ENCODE results near the gene VPS51. TPM values are rescaled to one million over a fixed set of nuclear protein-coding genes. Genes with fewer than 3 reads are reported as not detected.

Gene VPS51
- total RNA-seq, 1 experiment from 2014 or later = 123 TPM

DNA sequence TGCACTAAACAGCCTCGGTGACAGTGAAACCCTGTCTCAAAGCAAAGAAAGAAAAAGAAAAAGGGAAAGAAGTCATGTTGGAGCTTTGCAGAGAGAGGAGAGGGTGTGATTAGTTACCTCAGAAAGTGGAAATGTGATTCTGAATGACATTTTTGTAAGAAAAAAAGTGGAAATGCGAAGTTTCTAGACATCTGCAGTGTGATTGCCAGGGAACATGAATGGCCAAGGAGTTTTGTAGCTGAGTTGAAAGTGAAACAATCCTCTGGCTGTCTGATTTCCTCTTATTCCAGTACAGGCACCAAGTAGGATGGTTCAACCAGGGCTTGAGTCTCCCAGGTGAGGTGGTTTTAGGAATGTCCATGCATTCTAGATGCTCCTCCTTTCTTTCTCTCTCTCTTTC is 56.1 kb downstream of the VPS51 start (continued):
- TF ChIP-seq, protein P1, sequence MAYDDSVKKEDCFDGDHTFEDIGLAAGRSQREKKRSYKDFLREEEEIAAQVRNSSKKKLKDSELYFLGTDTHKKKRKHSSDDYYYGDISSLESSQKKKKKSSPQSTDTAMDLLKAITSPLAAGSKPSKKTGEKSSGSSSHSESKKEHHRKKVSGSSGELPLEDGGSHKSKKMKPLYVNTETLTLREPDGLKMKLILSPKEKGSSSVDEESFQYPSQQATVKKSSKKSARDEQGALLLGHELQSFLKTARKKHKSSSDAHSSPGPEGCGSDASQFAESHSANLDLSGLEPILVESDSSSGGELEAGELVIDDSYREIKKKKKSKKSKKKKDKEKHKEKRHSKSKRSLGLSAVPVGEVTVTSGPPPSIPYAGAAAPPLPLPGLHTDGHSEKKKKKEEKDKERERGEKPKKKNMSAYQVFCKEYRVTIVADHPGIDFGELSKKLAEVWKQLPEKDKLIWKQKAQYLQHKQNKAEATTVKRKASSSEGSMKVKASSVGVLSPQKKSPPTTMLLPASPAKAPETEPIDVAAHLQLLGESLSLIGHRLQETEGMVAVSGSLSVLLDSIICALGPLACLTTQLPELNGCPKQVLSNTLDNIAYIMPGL (CRISPR knock-in tag; IDR thresholded peaks at IDR 0.05) = no peak
- TF ChIP-seq, protein P2, sequence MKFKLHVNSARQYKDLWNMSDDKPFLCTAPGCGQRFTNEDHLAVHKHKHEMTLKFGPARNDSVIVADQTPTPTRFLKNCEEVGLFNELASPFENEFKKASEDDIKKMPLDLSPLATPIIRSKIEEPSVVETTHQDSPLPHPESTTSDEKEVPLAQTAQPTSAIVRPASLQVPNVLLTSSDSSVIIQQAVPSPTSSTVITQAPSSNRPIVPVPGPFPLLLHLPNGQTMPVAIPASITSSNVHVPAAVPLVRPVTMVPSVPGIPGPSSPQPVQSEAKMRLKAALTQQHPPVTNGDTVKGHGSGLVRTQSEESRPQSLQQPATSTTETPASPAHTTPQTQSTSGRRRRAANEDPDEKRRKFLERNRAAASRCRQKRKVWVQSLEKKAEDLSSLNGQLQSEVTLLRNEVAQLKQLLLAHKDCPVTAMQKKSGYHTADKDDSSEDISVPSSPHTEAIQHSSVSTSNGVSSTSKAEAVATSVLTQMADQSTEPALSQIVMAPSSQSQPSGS (CRISPR knock-in tag; IDR thresholded peaks at IDR 0.05; ENCODE audit: borderline replicate concordance, low read depth) = no peak
- no peak for TF ChIP-seq SOX15 (CRISPR knock-in tag; IDR thresholded peaks at IDR 0.05)

DNA sequence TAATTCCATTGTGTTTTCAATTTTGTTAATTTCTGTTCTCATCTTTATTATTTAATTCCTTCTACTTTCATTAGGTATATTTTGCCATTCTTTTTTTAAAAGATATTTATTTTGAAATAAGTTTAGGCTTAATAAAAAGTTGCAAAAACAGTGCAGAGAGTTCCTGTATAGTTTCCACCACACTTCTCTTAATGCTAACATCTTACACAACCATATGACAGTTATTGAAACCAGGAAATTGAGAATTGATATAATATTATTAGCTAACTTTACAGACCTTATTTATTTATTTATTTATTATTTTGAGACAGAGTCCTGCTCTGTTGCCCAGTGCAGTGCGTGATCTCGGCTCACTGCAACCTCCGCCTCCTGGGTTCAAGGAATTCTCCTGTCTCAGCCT is 60.2 kb downstream of the VPS51 start:
- DNase-seq (ENCODE audit: low spot score) (no peak), ATAC-seq (no peak)
- no peaks in the 10 kb centered on the region for H3K4me1 Mint-ChIP-seq
- ChIA-PET POLR2A (no interaction called here), CTCF (interaction anchor here (0.6 kb wide), 1 partner anchor 119 kb away, joined by 5 read pairs; no protein-coding TSS in a partner anchor)
- no peaks in the 10 kb centered on the region for H3K9me3 Mint-ChIP-seq
- no peak overlapping the region for H3K4me3 Mint-ChIP-seq
- H3K27me3 Mint-ChIP-seq (ENCODE audit: low read depth) = peaks cover 29% of the 10 kb centered on the region
- H3K27ac Mint-ChIP-seq = no peak overlapping the region
- no peaks in the 10 kb centered on the region for H3K36me3 Mint-ChIP-seq
- TF ChIP-seq PRRX2 (CRISPR knock-in tag; IDR thresholded peaks at IDR 0.05) (no peak), NFE2L1 (CRISPR knock-in tag; IDR thresholded peaks at IDR 0.05) (no peak), ZNF121 (CRISPR knock-in tag; IDR thresholded peaks at IDR 0.05) (no peak), SP1 (CRISPR knock-in tag; conservative IDR thresholded peaks at IDR 0.05) (no peak), NR2C2 (CRISPR knock-in tag; IDR thresholded peaks at IDR 0.05) (no peak), ZNF317 (CRISPR knock-in tag; IDR thresholded peaks at IDR 0.05; ENCODE audit: borderline replicate concordance, low read depth) (no peak), TCF7 (CRISPR knock-in tag; IDR thresholded peaks at IDR 0.05; ENCODE audit: low read depth) (no peak), ATF1 (CRISPR knock-in tag; IDR thresholded peaks at IDR 0.05) (no peak), IRF2 (CRISPR knock-in tag; IDR thresholded peaks at IDR 0.05; ENCODE audit: borderline replicate concordance, low read depth) (no peak), ZBTB21 (CRISPR knock-in tag; IDR thresholded peaks at IDR 0.05; ENCODE audit: borderline replicate concordance) (no peak), FOXK1 (CRISPR knock-in tag; IDR thresholded peaks at IDR 0.05) (no peak), CBFB (CRISPR knock-in tag; IDR thresholded peaks at IDR 0.05; ENCODE audit: low read depth) (no peak)
- TF ChIP-seq, protein P3, sequence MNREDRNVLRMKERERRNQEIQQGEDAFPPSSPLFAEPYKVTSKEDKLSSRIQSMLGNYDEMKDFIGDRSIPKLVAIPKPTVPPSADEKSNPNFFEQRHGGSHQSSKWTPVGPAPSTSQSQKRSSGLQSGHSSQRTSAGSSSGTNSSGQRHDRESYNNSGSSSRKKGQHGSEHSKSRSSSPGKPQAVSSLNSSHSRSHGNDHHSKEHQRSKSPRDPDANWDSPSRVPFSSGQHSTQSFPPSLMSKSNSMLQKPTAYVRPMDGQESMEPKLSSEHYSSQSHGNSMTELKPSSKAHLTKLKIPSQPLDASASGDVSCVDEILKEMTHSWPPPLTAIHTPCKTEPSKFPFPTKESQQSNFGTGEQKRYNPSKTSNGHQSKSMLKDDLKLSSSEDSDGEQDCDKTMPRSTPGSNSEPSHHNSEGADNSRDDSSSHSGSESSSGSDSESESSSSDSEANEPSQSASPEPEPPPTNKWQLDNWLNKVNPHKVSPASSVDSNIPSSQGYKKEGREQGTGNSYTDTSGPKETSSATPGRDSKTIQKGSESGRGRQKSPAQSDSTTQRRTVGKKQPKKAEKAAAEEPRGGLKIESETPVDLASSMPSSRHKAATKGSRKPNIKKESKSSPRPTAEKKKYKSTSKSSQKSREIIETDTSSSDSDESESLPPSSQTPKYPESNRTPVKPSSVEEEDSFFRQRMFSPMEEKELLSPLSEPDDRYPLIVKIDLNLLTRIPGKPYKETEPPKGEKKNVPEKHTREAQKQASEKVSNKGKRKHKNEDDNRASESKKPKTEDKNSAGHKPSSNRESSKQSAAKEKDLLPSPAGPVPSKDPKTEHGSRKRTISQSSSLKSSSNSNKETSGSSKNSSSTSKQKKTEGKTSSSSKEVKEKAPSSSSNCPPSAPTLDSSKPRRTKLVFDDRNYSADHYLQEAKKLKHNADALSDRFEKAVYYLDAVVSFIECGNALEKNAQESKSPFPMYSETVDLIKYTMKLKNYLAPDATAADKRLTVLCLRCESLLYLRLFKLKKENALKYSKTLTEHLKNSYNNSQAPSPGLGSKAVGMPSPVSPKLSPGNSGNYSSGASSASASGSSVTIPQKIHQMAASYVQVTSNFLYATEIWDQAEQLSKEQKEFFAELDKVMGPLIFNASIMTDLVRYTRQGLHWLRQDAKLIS (CRISPR knock-in tag; IDR thresholded peaks at IDR 0.05; ENCODE audit: borderline replicate concordance) = no peak
- TF ChIP-seq, protein P4, sequence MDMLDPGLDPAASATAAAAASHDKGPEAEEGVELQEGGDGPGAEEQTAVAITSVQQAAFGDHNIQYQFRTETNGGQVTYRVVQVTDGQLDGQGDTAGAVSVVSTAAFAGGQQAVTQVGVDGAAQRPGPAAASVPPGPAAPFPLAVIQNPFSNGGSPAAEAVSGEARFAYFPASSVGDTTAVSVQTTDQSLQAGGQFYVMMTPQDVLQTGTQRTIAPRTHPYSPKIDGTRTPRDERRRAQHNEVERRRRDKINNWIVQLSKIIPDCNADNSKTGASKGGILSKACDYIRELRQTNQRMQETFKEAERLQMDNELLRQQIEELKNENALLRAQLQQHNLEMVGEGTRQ (CRISPR knock-in tag; IDR thresholded peaks at IDR 0.05) = no peak
- TF ChIP-seq, protein P5, sequence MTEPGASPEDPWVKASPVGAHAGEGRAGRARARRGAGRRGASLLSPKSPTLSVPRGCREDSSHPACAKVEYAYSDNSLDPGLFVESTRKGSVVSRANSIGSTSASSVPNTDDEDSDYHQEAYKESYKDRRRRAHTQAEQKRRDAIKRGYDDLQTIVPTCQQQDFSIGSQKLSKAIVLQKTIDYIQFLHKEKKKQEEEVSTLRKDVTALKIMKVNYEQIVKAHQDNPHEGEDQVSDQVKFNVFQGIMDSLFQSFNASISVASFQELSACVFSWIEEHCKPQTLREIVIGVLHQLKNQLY (CRISPR knock-in tag; IDR thresholded peaks at IDR 0.05) = no peak
- TF ChIP-seq, protein P6, sequence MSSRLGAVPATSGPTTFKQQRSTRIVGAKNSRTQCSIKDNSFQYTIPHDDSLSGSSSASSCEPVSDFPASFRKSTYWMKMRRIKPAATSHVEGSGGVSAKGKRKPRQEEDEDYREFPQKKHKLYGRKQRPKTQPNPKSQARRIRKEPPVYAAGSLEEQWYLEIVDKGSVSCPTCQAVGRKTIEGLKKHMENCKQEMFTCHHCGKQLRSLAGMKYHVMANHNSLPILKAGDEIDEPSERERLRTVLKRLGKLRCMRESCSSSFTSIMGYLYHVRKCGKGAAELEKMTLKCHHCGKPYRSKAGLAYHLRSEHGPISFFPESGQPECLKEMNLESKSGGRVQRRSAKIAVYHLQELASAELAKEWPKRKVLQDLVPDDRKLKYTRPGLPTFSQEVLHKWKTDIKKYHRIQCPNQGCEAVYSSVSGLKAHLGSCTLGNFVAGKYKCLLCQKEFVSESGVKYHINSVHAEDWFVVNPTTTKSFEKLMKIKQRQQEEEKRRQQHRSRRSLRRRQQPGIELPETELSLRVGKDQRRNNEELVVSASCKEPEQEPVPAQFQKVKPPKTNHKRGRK (CRISPR knock-in tag; IDR thresholded peaks at IDR 0.05; ENCODE audit: borderline replicate concordance) = no peak
- TF ChIP-seq, protein P7, sequence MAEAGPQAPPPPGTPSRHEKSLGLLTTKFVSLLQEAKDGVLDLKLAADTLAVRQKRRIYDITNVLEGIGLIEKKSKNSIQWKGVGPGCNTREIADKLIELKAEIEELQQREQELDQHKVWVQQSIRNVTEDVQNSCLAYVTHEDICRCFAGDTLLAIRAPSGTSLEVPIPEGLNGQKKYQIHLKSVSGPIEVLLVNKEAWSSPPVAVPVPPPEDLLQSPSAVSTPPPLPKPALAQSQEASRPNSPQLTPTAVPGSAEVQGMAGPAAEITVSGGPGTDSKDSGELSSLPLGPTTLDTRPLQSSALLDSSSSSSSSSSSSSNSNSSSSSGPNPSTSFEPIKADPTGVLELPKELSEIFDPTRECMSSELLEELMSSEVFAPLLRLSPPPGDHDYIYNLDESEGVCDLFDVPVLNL (CRISPR knock-in tag; IDR thresholded peaks at IDR 0.05; ENCODE audit: borderline replicate concordance, low read depth) = no peak
- TF ChIP-seq, protein P8, sequence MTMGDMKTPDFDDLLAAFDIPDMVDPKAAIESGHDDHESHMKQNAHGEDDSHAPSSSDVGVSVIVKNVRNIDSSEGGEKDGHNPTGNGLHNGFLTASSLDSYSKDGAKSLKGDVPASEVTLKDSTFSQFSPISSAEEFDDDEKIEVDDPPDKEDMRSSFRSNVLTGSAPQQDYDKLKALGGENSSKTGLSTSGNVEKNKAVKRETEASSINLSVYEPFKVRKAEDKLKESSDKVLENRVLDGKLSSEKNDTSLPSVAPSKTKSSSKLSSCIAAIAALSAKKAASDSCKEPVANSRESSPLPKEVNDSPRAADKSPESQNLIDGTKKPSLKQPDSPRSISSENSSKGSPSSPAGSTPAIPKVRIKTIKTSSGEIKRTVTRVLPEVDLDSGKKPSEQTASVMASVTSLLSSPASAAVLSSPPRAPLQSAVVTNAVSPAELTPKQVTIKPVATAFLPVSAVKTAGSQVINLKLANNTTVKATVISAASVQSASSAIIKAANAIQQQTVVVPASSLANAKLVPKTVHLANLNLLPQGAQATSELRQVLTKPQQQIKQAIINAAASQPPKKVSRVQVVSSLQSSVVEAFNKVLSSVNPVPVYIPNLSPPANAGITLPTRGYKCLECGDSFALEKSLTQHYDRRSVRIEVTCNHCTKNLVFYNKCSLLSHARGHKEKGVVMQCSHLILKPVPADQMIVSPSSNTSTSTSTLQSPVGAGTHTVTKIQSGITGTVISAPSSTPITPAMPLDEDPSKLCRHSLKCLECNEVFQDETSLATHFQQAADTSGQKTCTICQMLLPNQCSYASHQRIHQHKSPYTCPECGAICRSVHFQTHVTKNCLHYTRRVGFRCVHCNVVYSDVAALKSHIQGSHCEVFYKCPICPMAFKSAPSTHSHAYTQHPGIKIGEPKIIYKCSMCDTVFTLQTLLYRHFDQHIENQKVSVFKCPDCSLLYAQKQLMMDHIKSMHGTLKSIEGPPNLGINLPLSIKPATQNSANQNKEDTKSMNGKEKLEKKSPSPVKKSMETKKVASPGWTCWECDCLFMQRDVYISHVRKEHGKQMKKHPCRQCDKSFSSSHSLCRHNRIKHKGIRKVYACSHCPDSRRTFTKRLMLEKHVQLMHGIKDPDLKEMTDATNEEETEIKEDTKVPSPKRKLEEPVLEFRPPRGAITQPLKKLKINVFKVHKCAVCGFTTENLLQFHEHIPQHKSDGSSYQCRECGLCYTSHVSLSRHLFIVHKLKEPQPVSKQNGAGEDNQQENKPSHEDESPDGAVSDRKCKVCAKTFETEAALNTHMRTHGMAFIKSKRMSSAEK (CRISPR knock-in tag; IDR thresholded peaks at IDR 0.05; ENCODE audit: borderline replicate concordance) = no peak
